ENCODE results near the gene TNS3. TPM values are rescaled to one million over a fixed set of nuclear protein-coding genes. Genes with fewer than 3 reads are reported as not detected.

The TNS3 gene
- total and polyA plus RNA-seq, 2 donors (not counting 3 experiments of a cell fraction or from before 2014, with no cell fraction given), result 10.4 to 45.1 TPM

DNA sequence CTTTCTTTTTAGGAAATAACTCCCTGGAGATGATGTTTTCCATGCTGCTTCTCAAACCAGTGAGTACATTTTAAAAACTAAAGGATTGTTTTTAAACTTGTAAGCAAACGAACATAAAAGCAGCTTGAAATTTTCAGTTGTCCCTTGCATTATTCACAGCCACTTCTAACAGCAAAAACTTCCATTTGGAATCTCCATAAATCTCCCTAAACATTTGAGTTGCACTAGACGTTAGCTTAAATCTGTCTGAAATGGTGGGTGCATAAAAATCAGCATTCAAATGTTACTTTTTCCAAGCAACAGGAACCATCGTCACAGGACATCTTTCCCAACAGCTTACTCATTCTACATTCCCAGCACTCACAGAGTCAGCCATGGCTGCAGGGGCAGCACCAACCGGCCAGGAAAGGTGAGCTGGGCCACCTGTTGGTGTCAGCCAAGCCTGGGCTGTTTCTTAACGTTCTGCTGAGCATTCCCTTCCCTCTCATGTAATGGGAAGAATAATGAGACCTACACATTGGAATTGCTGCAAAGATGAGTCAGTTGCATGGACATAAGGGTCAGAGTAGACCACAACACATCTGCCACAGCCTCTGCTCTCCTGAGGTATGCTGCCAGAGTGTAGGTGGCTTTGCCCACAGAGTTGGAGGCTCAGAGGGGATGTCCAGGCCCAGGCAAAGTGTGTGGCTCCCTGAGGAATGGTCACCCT, 163.2 kb downstream of the TNS3 start:
- Histone ChIP-seq H3K4me1 (ENCODE audit: control insufficient read depth, extremely low read depth, insufficient read depth, low read length) (no peaks in the 10 kb centered on the region), H2AFZ (ENCODE audit: low read depth, low read length) (no peak overlapping the region), H3K79me2 (ENCODE audit: control insufficient read depth, insufficient read depth, low read length) (no peaks in the 10 kb centered on the region), H3K9me3 (replicated peaks; ENCODE audit: control insufficient read depth, insufficient read depth, low read length) (no peaks in the 10 kb centered on the region), H3K36me3 (ENCODE audit: control insufficient read depth in 2 of 2, extremely low read depth in 1 of 2, insufficient read depth in 2 of 2, low read length in 2 of 2) (peaks cover 0 to 5% of the 10 kb centered on the region in 2 experiments), H3K27ac (ENCODE audit: insufficient read depth, low read depth, low read length) (no peak overlapping the region), H3K9me1 (replicated peaks; ENCODE audit: control insufficient read depth, extremely low read depth, insufficient read depth, low read length) (no peaks in the 10 kb centered on the region), H3K4me2 (ENCODE audit: insufficient read depth, low read length) (no peak overlapping the region), H3K9ac (replicated peaks; ENCODE audit: extremely low read depth, insufficient read depth, low read length) (no peak overlapping the region), H3K4me3 (replicated peaks in 1 of 3; ENCODE audit: insufficient read depth in 1 of 3, low read depth in 1 of 3, low read length in 3 of 3) (no peak overlapping the region), H4K20me1 (replicated peaks; ENCODE audit: control insufficient read depth, extremely low read depth, insufficient read depth, low read length) (no peaks in the 10 kb centered on the region), H3K27me3 (ENCODE audit: control insufficient read depth in 2 of 2, insufficient read depth in 2 of 2, low read length in 2 of 2) (no peaks in the 10 kb centered on the region)
- no TSS peak for BruUV-seq (replicated peaks)
- no peak for TF ChIP-seq FOS (IDR thresholded peaks at IDR 0.05; ENCODE audit: borderline replicate concordance, insufficient read depth, low read length)
- TF ChIP-seq, protein P1, sequence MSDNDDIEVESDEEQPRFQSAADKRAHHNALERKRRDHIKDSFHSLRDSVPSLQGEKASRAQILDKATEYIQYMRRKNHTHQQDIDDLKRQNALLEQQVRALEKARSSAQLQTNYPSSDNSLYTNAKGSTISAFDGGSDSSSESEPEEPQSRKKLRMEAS (IDR thresholded peaks at IDR 0.05; ENCODE audit: insufficient read depth, insufficient read length), result no peak
- no peak for TF ChIP-seq POLR2A (IDR thresholded peaks at IDR 0.05; ENCODE audit: low read depth, low read length)
- no peak for TF ChIP-seq MYC (IDR thresholded peaks at IDR 0.05; ENCODE audit: low read depth, low read length)
- TF ChIP-seq EZH2 (IDR thresholded peaks at IDR 0.05; ENCODE audit: borderline replicate concordance, low read depth, low read length, severe bottlenecking), result no peak
- TF ChIP-seq POLR2AphosphoS5 (IDR thresholded peaks at IDR 0.05; ENCODE audit: insufficient read depth, low read depth, low read length), result no peak
- TF ChIP-seq, protein P2, sequence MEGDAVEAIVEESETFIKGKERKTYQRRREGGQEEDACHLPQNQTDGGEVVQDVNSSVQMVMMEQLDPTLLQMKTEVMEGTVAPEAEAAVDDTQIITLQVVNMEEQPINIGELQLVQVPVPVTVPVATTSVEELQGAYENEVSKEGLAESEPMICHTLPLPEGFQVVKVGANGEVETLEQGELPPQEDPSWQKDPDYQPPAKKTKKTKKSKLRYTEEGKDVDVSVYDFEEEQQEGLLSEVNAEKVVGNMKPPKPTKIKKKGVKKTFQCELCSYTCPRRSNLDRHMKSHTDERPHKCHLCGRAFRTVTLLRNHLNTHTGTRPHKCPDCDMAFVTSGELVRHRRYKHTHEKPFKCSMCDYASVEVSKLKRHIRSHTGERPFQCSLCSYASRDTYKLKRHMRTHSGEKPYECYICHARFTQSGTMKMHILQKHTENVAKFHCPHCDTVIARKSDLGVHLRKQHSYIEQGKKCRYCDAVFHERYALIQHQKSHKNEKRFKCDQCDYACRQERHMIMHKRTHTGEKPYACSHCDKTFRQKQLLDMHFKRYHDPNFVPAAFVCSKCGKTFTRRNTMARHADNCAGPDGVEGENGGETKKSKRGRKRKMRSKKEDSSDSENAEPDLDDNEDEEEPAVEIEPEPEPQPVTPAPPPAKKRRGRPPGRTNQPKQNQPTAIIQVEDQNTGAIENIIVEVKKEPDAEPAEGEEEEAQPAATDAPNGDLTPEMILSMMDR (IDR thresholded peaks at IDR 0.05; ENCODE audit: extremely low read depth in 1 of 2, insufficient read depth in 1 of 2, low read depth in 1 of 2, low read length in 2 of 2), result no peak
- no peak for TF ChIP-seq GATA2 (IDR thresholded peaks at IDR 0.05; ENCODE audit: insufficient read depth, insufficient read length, low read depth, low read length)
- no peak for TF ChIP-seq JUN (IDR thresholded peaks at IDR 0.05; ENCODE audit: borderline replicate concordance, insufficient read depth, insufficient read length, low read depth)
- POLR2A ChIA-PET, result interaction anchor here (1.3 kb wide), 1 partner anchor 10 kb away, joined by 3 read pairs; no protein-coding TSS in a partner anchor
- dilution Hi-C loops (cut with MboI; ENCODE audit: extremely low pct_ligation_motif_present, low sequenced_read_pairs) (no loop called here), intact Hi-C loops (cut with micrococcal nuclease) (no loop called here)
- FAIRE-seq (no peak), DNase-seq (ENCODE audit: low read depth, low spot score) (no peak)
- CTCF ChIA-PET, result interaction anchor here (1.4 to 2.2 kb wide), 2 partner anchors 17 to 153 kb away, joined by 5 to 9 read pairs; no protein-coding TSS in a partner anchor

All from endothelial cell of umbilical vein (primary cell).